HG03280 (cell line): ENCODE measurements around the gene FAM78A.
"Not testable (repeated sequence)": the region's sequence is repeated elsewhere in the genome, so short reads cannot be mapped to it uniquely, and the experiment has no call there.

Source experiments
- ATAC-seq: cut with Tn5 transposase; IDR thresholded peaks from one replicate; pipeline ENCODE4 v1.9.1; 2021; ENCODE audit warnings: mild to moderate bottlenecking, moderate library complexity; ENCODE audit not compliant: unreplicated experiment

FAM78A gene

DNA sequence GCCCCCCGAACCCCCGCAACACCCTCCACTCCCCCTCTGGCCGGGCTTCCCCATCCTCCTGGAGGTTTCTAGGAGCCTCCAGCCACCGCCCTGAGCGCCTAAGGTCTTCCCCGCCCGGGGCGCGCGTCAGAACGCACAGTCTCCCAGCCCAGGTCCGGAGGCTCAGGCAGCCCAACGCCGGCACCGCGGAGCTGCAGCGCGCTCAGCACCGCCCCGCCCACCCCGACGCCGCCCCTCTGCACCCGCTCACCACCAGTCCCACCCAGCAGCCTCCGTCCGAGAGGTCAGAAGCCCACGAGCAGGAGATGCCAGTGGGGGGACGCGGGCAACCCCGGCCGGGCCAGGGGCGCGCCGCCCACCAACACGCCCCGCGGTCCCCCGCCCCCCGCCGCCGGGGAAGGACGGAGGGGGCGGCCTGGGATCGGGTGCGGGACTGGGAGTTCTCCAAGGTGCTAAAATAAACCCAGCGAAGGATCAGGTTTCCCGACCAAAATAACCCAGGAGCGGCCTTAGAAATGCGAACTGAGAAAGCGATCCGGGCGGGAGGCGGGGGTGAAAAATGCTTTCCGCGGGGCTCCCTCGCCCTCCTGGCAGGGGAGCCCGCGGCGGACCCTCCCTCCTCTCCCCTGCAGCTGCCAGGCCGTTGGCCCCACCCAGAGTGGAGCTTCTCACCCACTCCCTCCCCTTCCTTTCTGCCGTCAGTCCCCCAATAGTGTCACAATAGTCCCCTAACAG, 6.5 kb upstream of the FAM78A start:
- ATAC-seq = no peak

DNA sequence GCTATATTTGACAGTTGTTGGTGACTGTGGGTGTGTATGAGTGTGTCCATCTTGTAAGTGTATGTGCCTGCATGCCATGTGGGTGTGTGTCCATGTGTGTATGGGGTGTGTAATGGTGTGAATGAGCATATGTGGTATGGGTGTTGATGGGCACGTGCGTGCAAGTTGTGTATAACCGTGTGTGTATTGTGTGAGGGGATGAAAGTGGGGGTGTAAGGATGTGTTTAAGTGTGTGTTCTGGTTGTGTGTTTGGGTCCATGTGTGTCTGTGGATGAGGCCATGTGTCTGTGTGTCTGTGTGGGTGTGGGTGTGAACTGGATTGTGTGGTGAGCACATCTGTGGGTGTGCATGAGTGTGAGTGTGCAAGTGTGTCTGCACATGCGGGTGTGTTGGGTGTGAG, 5.9 kb upstream of the FAM78A start:
- no peak for ATAC-seq

DNA sequence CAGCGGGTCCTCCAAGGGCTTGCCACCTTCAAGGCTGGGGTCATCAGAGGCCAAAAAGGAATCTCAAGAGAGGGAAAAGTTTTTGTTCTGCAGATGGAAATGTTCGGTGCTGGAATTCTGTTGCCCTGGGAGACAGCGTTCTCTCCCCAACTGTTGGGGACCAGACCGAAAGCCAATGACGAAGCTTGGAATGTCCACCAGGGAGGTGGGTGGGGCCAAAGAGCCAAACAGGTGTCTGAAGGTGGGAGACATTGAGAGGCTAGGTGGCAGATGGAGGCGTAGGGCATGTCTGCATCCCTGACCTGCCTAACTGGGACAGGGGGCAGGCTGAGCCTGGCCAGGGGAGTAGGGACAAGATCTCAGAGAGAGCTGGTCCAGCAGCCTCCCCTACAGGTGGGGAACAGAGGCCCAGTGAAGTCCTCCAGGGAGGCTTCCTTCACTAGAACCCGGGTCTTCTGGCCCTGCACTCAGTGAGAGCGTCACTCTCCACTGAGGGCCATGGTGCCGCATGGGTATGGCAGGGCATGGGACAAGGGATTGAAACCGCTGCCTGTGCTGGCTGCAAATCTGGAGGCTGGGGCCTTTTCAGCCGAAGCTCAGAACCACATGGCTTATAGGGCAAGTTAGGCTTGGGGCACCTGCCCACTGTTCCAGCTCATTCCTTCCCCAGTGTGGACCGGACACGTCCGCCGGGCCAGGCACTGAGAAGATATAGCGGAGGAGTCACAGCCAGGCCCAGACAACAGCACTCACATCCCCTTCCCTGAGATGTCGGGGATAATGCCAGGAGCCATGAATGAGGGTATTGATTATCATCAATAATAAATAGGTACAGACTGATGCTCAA, 5.0 kb upstream of the FAM78A start:
- no peak for ATAC-seq

DNA sequence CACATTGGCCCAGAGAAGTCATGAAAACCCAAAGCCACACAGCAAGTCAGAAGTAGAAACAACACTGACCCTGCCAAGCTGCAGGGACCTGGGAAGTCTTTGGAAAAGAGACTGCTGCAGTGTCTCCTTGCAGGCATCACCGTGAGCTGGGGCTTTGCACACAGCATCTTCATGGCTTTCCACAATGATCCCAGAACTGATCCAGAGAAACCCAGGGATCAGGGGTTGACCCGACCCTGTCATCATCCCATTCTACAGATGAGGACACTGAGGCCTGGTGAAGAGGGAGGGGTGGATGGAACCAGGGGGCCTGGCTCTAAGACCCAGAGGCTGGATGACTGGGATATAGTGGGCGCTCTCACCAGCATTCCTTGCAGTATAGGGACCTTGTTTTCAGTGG, 4.3 kb upstream of the FAM78A start:
- ATAC-seq = no peak

DNA sequence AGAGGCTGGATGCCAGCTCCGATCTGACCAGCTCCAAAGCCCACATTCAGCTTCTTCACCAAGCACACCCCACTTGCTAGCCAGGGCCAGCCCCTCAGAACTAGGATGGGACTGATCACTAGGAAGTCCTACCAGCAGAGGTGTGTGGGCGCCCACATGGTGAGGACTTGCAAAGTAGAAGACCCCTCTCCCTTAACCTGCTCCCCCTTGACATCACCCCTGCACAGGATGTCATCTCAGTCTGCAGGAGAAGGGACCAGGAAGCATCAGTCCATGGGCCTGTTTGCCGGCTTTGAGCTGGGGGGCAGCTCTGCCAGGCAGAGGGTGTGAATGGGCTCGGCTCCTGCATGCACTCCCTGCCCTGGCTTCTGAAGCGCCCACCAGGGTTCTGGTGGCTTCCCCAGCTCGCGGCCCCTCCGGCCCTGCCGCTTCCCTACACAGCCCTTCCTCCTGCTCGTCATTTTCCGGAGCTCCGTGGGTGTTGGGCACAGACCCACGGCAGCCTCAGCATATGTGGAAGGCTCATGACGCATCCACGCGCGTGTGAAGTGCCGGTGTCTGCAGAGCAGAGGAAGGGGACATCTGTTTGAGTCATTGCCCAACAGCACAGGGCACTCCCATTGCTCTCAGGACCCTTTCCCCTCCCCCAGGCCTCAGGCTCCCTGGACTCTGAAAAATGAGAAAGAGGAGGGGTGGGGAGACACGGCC, 3.7 kb upstream of the FAM78A start:
- no peak for ATAC-seq

DNA sequence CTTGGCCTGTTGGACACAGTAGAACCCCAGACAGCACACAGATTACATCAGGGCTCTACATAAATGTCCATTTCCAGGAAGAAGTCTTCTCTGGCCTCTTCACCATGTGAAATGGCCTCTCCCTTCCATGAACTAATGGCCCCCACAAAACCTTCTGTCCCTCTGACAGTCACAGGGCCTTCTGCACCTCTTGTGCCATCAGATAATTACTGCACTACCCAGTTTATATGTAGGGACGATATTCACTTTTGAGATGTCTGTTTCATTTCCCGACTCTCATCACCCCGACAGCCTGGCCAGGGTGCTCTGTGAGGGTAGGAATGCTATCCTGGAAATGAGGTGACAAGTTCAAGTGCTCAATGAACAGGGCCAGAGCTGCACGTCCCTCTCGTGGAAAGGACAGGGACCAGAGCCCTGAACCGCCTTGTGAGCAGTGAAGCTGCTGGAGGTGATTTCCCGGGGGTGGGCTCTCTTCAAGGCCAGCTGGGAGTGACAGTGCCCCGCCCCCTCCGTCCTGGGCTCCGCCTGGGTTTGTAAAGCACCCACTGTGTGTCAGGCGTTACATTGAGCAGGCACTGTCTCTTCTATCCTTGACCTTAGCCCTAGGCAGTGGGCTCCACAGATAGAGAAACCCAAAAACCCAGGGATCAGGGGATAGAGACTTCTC, 3.0 kb upstream of the FAM78A start:
- no peak for ATAC-seq

DNA sequence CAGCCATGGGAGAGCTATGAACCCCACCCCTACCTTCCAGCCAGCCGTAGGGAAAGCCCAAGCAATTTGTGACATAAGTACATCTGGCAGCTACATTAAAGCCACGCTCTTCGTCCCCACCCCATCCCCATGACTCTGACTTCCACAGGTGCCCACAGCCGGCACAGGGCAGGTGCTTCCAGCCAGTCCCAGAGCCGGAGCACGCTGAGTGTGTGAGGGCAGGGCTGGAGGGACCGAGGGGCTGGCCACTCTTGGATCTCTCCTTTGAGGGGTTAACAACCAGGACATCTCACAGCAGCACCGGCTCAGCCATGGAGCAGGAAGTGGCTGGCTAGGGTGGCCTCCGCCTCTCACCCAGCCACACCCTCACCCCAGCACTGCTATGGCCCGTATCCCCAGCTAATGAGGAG, 2.4 kb upstream of the FAM78A start:
- no peak for ATAC-seq

DNA sequence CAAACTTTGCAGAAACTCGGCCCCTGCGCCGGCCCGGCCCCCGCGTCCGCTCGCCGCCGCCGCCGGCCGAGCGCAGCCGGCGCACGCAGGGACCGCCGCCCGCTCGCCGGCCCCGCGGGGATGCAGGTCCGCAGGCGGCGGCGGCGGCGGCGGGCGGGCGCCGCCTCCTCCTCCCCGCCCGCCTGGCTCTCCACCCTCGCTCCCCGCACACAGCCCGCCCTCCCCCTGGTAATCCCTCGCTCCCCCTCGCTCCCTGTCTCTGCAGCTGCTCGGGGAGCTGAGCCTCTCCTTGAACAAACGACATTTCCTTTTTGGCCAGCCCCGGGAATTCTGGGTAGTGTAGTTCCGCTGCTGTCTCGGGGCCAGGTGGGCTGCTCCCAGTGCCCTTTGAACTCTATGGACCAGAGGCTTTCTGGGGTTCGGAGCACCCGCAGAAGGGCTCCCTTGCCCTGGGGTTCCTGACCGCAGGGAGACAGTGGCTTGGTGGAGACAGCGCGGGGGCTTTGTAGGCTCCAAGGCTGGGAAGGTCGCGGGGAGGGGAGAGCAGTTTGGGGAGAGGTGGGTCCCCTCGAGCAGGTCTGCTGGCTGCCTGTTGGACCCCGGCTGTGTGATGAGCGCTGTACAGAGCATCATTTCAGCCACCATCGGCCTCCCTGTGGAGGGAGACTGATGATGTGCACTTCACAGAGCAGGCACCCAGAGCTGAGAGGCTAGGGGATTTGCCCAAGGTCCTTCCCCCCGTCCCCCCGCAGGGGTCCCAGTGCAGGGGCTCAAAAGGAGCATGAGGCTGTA, 1.8 kb upstream of the FAM78A start:
- no peak for ATAC-seq

DNA sequence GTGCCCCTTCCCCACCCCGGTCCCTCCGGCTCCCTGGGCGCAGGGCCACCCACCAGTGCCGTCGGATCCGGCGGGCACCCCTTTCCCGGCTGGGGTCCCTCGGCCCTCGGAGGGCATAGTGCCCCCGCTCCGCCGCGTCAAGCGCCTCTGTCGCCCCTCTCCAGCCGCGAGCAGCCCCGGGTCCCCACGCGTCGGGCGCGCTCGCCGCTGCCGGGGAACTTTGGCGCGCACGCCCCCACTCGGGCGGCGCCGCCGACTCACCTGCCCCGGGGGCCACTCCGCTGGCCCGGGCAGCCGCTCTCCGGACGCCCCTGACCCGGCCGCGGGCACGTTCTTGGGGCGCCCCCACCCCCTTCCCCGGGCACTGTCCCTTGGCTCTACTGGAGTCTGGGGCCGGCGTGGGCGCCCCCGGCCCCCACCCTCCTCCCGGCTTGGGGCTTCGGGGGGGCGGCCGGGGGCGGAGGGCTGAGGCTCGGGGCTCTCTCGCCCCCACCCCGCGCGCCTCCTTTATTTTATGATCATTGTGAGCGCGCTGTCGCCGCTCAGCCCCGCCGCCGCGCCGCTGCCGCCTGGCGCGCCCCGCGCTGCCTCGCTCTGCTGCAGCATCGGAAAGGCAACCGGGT, 1.1 kb upstream of the FAM78A start:
- ATAC-seq = no peak

DNA sequence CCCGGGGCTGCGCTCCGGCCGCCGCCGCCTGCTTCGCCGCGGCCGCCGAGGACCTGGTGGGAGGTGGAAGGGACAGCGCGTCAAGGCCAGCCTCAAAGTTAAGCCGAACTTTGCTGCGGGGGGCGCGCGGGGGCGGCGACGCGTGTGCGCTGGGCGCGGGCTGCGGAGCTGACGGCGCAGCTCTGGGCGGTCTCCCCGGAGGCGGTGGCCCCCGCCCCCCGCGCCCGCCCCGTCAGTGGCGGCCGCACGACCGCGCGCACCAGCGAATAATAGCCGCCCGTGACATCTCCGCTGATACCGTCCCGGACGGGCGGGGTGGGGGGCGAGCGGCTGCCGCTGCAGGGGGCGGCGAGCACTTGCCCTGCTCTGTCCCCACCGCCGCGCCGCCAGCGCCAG, 579 bp upstream of the FAM78A start:
- no peak for ATAC-seq

DNA sequence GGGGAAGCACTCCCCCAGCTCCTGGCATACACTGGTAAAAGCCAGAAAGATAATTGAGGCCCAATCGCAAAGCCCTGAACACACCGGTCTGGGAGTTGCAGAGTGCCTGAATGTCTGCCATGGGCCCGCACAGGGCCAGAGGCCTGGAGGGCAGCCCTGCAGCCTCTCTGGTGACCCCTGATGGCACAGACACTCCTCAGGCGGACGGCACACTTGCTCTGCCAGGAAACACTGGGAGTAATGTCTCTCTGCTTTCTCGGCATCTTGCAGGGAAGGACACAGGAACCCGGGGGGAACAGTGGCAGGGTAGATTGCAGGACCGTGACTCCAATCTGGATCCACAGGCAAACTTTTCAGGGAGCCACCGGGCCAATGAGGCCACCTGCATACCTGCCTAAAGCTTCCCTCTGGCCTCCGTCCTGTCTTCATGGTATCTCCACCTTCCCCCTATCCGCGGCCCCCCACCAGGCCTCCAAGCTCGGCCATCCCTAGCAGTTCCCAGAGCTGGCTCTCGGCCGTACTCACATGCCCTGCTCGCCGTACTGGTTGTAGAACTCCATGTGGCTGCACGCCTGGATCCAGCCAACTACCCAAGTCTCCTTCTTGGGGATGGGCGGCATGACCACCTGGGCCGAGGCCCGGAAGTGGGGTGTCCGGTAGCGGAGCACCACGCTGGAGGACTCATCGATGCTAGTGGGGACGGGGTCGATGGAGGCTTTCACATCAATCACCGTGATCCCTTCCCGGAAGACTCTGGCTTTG, 797 bp downstream of the FAM78A start:
- ATAC-seq = no peak

DNA sequence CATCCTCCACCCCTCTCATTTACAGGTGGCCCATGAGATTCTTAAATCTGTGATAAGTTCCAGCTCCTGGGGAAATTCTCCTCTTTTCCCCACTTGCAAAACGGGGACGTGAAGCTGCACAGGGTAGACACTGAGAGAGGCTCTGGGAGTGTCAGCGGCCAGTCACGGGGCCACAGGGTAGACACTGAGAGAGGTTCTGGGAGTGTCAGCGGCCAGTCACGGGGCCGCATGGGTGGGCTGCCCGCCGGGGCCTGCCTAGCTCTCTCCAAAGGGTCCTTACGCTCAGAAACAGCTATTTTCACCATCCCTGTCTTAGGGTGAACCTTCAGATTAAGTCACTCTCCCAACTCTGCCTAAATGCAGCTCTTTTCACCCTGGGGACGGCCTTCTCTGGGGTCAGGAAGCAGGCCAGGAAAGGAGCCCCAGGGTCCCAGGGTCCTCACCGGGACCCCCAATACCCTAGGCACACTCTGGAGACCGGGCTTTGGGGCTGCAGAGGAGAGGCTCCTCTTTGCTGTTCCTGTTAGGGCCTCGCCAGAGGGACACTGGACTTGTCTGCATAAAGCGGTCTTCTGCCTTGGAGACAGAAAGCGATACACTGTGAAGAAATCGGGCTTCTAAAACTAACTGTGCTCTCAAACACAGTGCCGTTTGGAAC, 1.5 kb downstream of the FAM78A start:
- no peak for ATAC-seq

DNA sequence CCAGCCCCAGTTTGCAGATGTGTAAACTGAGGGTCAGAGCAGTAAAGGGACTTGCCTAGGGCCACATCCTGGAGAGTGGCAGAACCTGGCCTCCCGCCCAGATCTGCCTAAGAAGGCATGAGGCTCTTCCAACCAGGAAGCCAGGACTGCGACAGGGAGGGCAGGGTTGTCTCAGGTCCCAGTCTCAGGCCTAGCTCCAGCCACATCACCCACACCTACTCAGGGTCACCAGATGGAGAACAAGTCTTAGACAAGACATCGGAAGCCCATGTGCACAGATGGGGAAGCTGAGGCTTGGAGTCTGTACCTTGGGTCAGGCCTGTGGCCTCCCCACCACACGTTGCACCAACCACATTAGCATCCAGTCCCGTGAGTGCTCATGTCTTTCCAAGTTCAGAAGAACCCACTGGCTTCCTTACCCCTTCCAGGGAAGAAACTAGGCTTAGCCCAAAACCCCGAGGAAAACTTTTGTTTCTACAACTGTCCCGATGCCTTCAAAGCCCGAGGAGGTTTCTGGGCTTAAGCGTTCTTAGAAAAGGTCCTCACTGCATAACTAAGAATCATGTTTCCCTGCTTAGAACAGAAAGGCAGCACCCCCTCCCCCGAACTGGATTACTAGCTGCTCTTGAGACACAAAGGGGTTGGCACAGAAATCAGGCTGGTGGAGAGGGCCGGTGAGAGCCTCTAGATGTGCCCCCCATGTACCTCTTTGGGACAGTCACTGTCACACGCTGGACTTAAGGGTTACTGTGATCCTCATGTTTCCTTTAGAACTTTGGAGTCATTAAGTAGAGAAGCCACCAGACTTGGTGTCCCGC, 2.2 kb downstream of the FAM78A start:
- no peak for ATAC-seq

DNA sequence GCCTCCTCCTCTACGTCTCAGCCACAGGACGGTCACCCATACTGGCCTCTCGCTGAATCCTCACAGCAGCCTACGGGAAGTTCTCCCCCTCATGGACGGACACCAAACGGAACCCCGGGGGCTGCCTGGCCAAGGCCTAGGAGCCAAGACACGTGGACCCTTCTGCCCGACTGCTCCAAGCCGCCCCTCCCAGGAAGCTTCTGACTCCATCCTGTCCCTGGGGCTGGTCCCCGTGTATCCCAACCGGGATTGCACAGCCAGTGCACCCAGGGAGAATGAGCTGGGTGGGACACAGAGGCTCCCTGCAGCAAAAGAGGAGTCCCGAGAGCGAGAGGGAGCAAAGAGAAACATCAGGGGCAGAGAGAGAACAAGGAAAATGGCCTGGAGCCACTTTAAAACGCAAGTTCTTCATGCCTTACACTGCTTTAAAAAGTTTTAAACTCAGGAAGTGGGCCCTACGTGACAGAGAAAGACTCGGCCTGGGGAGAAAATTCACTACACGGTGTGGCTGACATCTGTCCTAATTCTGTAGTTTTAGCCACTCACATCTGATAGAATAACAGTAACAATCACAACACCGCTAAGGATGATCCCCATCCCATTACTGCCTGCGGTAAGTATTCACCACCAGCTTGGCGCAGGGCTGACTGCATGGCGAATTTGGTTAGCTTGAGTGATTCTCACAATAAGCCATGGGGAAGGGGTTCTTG, 3.0 kb downstream of the FAM78A start:
- no peak for ATAC-seq

DNA sequence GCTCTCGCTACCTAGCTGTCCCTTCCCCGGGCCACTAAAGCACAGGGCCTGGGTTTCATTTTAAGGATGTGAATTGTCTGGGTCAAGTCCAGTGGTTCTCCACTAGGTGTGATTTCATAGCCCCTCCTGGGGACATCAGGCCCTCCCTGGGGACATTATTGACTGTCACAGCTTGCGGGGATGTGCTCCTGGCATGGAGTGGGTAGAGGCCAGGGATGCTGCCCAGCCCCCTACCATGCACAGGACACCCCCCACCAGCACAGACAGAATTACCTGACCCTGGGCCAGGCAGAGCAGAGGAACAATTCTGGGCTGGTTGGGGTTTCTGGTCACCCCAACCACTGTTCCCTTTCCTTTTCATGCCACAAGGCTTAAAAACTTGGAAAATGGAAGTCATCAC, 4.1 kb downstream of the FAM78A start:
- no peak for ATAC-seq

DNA sequence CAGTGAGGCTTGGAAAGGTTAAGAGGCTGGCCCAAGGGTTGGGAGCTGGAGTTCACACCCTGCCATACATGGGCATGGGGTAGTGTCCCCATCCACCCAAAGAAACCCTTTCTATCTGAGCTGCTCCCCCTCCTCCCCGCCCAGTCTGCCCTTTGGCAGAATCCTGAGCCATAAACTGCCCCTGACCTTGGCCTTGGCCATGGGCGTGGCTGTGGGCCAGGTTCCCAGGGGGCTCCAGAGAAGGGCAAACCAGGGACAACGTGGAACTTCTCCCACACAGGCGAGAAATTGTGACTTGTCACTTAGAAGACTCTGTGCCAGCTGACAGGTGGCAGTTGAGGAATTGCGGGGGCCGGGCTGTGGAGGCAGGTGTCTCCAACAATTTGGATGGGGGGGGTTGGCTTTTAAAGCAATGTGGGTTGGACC, 4.8 kb downstream of the FAM78A start:
- no peak for ATAC-seq

DNA sequence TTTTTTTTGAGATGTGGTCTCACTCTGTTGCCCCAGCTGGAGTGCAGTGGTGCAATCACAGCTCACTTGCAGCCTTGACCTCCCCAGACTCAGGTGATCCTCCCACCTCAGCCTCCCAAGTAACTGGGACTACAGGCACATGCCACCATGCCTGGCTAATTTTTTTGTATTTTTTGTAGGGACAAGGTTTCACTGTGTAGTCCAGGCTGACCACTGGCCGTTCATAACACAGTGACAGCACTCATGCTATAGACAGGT, 5.4 kb downstream of the FAM78A start:
- ATAC-seq = not testable (repeated sequence)
